Measurements from ENCODE around the gene DNAI1. TPM values are rescaled to one million over a fixed set of nuclear protein-coding genes. Genes with fewer than 3 reads are reported as not detected.
"Not testable (repeated sequence)": the region's sequence is repeated elsewhere in the genome, so short reads cannot be mapped to it uniquely, and the experiment has no call there.

DNAI1 gene
- total RNA-seq, 2 donors from 2014 or later: not detected

- Histone ChIP-seq H3K36me3 (peaks cover 5% of the 10 kb centered on the region), H3K9me3 (no peaks in the 10 kb centered on the region), H3K4me1 (ENCODE audit: control insufficient read depth in 1 of 2, low read depth in 2 of 2) (peaks cover 0 to 8% of the 10 kb centered on the region in 2 donors), H3K27ac (no peak overlapping the region), H3K27me3 (replicated peaks; ENCODE audit: insufficient read depth) (no peaks in the 10 kb centered on the region), H3K4me3 (no peak overlapping the region)
- no peak for DNase-seq (ENCODE audit: low spot score)
- ATAC-seq (ENCODE audit: insufficient number of reproducible peaks, low FRiP score, low read depth): peak; percentile 50
- TF ChIP-seq CTCF (IDR thresholded peaks at IDR 0.05): peak; percentile 60
Measured at GRCh38 chr9:34437006-34437925, 21.3 kb upstream of the DNAI1 start.

DNA sequence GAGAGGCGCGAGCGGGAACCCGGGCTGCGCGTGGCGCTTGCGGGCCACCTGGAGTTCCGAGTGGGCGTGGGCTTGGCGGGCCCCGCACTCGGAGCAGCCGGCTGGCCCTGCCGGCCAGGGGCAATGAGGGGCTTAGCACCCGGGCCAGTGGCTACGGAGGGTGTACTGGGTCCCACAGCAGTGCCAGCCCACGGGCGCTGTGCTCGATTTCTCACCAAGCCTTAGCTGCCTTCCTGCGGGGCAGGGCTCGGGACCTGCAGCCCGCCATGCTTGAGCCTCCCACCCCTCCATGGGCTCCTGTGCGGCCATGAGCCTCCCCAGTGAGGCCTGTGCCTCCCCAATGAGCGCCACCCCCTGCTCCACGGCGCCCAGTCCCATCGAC is 20.7 kb upstream of the DNAI1 start:
- not testable (repeated sequence) for H3K27me3 ChIP-seq (replicated peaks; ENCODE audit: insufficient read depth)

DNA sequence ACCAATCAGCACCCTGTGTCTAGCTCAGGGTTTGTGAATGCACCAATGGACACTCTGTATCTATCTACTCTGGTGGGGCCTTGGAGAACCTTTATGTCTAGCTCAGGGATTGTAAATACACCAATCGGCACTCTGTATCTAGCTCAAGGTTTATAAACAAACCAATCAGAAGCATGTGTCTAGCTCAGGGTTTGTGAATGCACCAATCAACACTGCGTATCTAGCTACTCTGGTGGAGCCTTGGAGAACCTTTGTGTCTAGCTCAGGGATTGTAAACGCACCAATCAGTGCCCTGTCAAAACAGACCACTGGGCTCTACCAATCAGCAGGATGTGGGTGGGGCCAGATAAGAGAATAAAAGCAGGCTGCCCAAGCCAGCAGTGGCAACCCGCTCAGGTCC is 20.1 kb upstream of the DNAI1 start:
- H3K27me3 ChIP-seq (replicated peaks; ENCODE audit: insufficient read depth); DNase-seq (ENCODE audit: low spot score); H3K4me3 ChIP-seq; H3K27ac ChIP-seq; ATAC-seq (ENCODE audit: insufficient number of reproducible peaks, low FRiP score, low read depth); H3K4me1 ChIP-seq (ENCODE audit: control insufficient read depth in 1 of 2, low read depth in 2 of 2); H3K9me3 ChIP-seq; H3K36me3 ChIP-seq: not testable (repeated sequence)

More for the DNA sequence above, 20.7 kb upstream of the DNAI1 start:
- H3K4me1 ChIP-seq (ENCODE audit: control insufficient read depth in 1 of 2, low read depth in 2 of 2); H3K27ac ChIP-seq; H3K4me3 ChIP-seq; H3K36me3 ChIP-seq; DNase-seq (ENCODE audit: low spot score); H3K9me3 ChIP-seq; ATAC-seq (ENCODE audit: insufficient number of reproducible peaks, low FRiP score, low read depth): not testable (repeated sequence)

DNA sequence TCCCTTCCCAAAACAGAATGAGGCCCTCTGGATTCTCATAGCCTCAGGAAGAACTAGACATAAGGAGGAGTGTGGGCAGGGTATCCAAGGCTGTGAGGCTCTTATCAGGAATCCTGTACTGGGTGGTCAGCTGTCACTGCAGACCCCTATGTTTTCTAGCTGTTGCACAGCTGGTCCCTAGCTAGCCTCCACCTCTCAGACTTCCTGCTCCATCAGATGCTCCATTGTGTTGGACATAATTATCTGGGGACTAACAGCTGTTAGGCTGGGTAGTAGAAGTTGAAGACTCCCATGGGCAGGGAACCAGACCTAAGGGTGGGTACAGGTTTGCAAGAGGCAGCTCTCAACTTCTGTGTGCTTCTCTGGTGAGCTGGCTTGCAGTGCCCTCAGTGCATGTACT is 18.6 kb upstream of the DNAI1 start:
- Histone ChIP-seq H3K27me3 (replicated peaks; ENCODE audit: insufficient read depth) (no peaks in the 10 kb centered on the region), H3K9me3 (no peaks in the 10 kb centered on the region), H3K4me3 (no peak overlapping the region), H3K27ac (no peak overlapping the region), H3K36me3 (peaks cover 5% of the 10 kb centered on the region), H3K4me1 (ENCODE audit: control insufficient read depth in 1 of 2, low read depth in 2 of 2) (peaks cover 0 to 8% of the 10 kb centered on the region in 2 donors)
- TF ChIP-seq CTCF (IDR thresholded peaks at IDR 0.05): no peak
- DNase-seq (ENCODE audit: low spot score) (no peak), ATAC-seq (ENCODE audit: insufficient number of reproducible peaks, low FRiP score, low read depth) (no peak)

DNA sequence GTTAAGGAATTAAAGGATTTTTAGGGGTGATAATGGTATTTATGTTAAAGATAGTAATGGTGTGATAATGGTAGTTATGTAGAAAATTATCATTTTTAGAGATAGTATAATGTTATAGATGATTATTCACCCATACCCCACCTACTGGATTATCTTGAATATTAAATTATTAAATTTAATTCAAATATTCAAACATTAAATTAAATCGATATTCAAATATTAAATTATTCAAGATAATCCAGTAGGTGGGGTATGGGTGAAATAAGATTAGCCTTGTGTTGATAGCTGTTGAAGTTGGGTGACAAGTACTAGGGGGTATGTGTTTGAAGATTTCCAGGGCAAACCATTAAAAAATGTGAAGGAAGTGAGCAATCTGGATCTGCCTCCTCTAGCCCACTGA is 15.8 kb upstream of the DNAI1 start:
- Histone ChIP-seq H3K4me3 (no peak overlapping the region), H3K27ac (no peak overlapping the region), H3K36me3 (peaks cover 5% of the 10 kb centered on the region), H3K4me1 (ENCODE audit: control insufficient read depth in 1 of 2, low read depth in 2 of 2) (peaks cover 0 to 8% of the 10 kb centered on the region in 2 donors), H3K27me3 (replicated peaks; ENCODE audit: insufficient read depth) (no peaks in the 10 kb centered on the region), H3K9me3 (no peaks in the 10 kb centered on the region)
- no peak for TF ChIP-seq CTCF (IDR thresholded peaks at IDR 0.05)
- ATAC-seq (ENCODE audit: insufficient number of reproducible peaks, low FRiP score, low read depth): no peak
- no peak for DNase-seq (ENCODE audit: low spot score)

DNA sequence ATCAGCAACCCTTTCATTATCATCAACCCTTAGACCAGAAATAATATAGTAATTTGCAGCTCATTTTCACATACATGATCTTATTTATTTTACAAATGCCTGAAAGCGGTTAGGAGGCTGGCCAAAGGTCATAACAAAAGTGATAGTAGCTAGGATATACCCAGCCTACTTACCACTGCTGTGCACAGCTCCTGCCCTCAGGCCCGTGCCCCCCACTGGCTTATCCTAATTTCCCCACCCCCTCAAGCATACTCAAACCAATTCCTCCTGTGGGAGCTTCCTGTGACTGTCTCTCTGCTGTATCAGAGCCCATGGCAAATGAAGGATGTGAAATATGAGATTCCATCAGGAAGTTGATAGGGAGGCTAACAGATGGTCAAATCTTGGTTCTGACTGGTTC is 15.1 kb upstream of the DNAI1 start:
- ATAC-seq (ENCODE audit: insufficient number of reproducible peaks, low FRiP score, low read depth) (no peak), DNase-seq (ENCODE audit: low spot score) (no peak)
- no peak overlapping the region for H3K27ac ChIP-seq
- TF ChIP-seq CTCF (IDR thresholded peaks at IDR 0.05): no peak
- H3K4me1 ChIP-seq (ENCODE audit: control insufficient read depth in 1 of 2, low read depth in 2 of 2): peaks cover 0 to 8% of the 10 kb centered on the region in 2 donors
- peaks cover 3% of the 10 kb centered on the region for H3K36me3 ChIP-seq
- no peaks in the 10 kb centered on the region for H3K9me3 ChIP-seq
- no peak overlapping the region for H3K4me3 ChIP-seq
- H3K27me3 ChIP-seq (replicated peaks; ENCODE audit: insufficient read depth): no peaks in the 10 kb centered on the region
